MM.1S (cell line): ENCODE data around the gene FOXK1.

ENCODE experiments used
- EZH2 ChIP-seq: fragments of 300-600 bp; sonication (generic); optimal IDR thresholded peaks from 2 replicates; pipeline ENCODE3; 2017; ENCODE audit warnings: low read depth, mild to moderate bottlenecking, antibody characterized with exemption, low read length, mixed read lengths
- EZH2phosphoT487 ChIP-seq: fragments of 300-600 bp; sonication (generic); IDR thresholded peaks from 2 replicates; pipeline ENCODE4 v1.6.1; 2018; ENCODE audit warnings: antibody characterized with exemption, low read length
- TF ChIP-seq, protein P1 (sequence below): fragments of 300-600 bp; sonication (generic); IDR thresholded peaks from 2 replicates; pipeline ENCODE4 v1.5.1; 2016; ENCODE audit warnings: antibody characterized with exemption, low read length, mixed read lengths

GRCh38 chr7:4638781-4639575, 43.1 kb upstream of the FOXK1 start:
- TF ChIP-seq, protein P1, sequence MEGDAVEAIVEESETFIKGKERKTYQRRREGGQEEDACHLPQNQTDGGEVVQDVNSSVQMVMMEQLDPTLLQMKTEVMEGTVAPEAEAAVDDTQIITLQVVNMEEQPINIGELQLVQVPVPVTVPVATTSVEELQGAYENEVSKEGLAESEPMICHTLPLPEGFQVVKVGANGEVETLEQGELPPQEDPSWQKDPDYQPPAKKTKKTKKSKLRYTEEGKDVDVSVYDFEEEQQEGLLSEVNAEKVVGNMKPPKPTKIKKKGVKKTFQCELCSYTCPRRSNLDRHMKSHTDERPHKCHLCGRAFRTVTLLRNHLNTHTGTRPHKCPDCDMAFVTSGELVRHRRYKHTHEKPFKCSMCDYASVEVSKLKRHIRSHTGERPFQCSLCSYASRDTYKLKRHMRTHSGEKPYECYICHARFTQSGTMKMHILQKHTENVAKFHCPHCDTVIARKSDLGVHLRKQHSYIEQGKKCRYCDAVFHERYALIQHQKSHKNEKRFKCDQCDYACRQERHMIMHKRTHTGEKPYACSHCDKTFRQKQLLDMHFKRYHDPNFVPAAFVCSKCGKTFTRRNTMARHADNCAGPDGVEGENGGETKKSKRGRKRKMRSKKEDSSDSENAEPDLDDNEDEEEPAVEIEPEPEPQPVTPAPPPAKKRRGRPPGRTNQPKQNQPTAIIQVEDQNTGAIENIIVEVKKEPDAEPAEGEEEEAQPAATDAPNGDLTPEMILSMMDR, result no peak
- TF ChIP-seq EZH2phosphoT487 (no peak), EZH2 (no peak)
